Forelimb muscle (tissue), 1 donor: ENCODE results near the gene MCF2L. TPM values are rescaled to one million over a fixed set of nuclear protein-coding genes. Genes with fewer than 3 reads are reported as not detected.
"Not testable (repeated sequence)": the region's sequence is repeated elsewhere in the genome, so short reads cannot be mapped to it uniquely, and the experiment has no call there.

Experiments used
- DNase-seq: peaks from one replicate; pipeline ENCODE4 v3.0.0-alpha.2; 2013; ENCODE audit warnings: low read depth
- polyA plus RNA-seq: library from polyadenylated mRNA; unstranded; fragments of 120-200 nt; gene quantifications from one replicate; pipeline ENCODE4 v1.2.1, GENCODE V29; 2013; ENCODE audit not compliant: insufficient read length

MCF2L gene, protein sequence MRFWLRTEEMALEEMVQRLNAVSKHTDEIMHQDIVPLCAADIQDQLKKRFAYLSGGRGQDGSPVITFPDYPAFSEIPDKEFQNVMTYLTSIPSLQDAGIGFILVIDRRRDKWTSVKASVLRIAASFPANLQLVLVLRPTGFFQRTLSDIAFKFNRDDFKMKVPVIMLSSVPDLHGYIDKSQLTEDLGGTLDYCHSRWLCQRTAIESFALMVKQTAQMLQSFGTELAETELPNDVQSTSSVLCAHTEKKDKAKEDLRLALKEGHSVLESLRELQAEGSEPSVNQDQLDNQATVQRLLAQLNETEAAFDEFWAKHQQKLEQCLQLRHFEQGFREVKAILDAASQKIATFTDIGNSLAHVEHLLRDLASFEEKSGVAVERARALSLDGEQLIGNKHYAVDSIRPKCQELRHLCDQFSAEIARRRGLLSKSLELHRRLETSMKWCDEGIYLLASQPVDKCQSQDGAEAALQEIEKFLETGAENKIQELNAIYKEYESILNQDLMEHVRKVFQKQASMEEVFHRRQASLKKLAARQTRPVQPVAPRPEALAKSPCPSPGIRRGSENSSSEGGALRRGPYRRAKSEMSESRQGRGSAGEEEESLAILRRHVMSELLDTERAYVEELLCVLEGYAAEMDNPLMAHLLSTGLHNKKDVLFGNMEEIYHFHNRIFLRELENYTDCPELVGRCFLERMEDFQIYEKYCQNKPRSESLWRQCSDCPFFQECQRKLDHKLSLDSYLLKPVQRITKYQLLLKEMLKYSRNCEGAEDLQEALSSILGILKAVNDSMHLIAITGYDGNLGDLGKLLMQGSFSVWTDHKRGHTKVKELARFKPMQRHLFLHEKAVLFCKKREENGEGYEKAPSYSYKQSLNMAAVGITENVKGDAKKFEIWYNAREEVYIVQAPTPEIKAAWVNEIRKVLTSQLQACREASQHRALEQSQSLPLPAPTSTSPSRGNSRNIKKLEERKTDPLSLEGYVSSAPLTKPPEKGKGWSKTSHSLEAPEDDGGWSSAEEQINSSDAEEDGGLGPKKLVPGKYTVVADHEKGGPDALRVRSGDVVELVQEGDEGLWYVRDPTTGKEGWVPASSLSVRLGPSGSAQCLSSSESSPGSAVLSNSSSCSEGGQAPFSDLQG
- polyA plus RNA-seq: 22.5 TPM

DNA sequence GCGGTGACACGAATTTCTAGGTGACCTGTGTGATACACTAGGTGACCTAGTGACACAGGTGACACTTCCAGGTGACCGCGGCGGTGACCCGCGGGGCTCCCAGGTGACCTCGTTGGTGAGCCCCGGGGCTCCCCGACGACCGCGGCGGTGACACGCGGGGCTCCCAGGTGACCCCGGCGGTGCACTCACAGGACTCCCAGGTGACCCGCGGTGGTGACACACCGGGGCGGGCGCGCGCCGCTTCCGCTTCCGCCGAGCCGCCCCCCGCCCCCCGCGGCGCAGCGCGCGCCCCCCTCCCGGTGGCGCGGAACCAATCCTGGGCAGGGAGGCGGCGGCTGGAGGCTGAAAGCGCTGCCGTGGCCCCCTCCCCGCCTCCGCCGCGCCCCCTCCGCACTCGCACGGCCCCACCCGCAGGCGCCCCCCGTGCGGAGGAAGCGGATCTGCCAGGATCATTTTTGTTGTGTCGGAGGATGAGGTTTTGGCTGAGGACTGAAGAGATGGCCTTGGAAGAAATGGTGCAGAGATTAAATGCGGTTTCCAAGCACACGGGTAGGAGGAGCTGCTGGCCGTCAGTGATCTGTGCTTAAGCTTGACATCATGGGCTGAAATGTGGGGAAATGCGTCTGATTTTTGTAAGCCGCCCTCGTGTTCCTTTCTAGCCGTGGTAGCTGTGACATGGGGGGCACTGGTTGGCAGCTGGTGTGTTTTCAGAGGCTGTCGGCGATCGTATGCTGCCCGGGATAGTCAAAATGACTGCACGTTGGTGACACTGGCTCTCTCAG, at the start of gene MCF2L:
TSS of gene MCF2L (plus strand) at position 305 of the 782 bp plus-strand sequence. CDS start at position 471, 166 bp downstream.
- peak; percentile 44 for DNase-seq

GRCh38 chr13:112923962-112924361, 45.1 kb upstream of the MCF2L start:
- no peak for DNase-seq

- DNase-seq: no peak
Measured at GRCh38 chr13:112924365-112924764, 44.6 kb upstream of the MCF2L start.

- no peak for DNase-seq
Measured at GRCh38 chr13:112926003-112926402, 43.0 kb upstream of the MCF2L start.

DNA sequence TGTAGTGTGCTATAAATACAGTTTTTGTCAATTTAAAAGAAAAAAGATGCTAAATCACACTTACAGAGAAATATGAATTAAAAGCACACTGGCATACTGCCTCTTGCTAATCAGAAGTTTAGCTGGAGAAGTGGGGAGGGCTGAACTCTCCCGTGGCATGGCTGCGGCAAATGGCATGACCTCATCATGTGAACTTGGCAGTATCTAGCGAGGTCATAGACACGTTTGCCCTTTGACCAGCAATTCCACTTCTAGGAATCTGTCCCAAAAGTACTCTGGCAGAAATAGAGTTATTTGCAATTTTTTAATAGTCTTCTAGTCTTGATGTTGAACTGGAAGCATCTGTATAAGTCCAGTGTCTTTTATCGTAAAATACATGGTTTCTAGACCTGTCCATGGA, 42.0 kb upstream of the MCF2L start:
- DNase-seq: no peak

GRCh38 chr13:112928020-112928971, 40.7 kb upstream of the MCF2L start:
- no peak for DNase-seq

GRCh38 chr13:112928972-112929782, 39.8 kb upstream of the MCF2L start:
- DNase-seq: no peak

DNA sequence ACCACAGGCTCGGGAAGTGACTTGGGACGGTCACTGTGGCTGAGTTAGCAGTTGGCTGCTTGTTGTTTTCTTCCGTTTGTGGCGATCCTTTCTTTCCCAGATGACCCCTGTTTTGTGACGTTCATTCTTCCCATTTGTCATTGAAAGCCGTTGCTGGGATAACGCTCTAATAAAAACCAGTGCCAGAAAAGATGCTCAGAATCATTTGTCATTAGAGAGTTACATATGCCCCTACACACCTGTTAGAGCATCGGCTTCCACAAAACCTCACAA, 39.3 kb upstream of the MCF2L start:
- no peak for DNase-seq

- DNase-seq: no peak
Measured at GRCh38 chr13:112930192-112930591, 38.8 kb upstream of the MCF2L start.

DNA sequence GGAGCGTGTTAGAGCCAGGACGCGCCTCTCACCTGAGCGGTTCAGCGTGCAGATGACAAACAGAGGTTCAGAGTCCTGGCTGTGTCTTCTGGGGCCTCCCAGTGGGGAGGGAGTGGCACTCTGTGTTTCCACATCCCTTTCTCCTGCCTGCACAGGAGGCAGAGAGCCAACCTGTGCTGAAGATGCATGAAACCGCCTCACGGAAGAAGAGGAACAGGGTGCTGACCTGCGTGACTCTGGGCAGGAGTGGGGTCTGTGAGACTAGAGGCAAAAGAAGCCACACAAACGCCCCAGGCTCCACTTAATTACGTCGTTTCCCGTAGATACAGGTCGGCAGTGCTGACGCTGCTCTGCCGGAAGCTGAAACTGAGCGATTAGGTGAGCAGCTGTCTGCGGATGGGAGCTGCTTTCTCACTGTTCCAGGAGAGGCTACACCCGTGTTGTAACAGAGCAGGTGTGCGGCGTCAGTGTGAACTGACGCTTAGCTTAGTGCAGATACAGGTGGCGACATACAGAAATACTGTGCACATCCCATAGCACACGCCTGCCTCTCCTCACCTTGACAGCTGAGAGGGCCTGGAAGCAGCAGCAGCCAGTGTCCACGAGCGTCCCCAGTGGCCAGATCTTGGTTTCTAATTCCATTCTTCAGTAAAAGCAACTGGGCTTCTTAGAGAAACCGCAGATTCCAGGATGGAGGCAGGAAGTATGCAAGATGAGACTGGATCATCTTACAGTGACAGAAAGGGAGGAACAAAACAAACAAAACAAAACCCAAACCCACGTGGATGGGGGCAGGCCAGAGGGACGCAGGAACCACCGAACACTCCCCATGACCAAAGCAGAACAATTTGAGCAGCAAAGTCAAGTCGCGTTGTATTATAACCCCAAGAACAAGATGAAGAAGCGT, 37.7 kb upstream of the MCF2L start:
- no peak for DNase-seq

DNA sequence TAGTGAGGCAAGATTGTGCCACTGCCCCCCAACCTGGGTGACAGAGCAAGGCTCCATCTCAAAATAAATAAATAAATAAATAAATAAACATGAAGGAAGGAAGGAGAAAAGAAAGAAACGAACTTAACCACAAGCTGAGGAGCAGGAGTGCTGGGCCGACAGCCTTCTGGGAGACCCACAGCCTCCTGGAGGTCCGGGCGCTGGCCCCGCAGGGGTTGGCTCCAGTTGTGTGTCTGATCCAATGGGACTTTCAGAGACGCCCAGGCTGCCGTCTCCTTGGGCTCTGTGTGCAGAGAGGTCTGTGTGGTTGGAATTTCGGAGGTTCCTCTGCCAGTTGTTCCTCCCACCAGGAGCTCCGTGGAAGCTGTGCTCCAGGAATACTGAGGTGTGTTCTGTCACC, 36.0 kb upstream of the MCF2L start:
- DNase-seq: no peak

- DNase-seq: no peak
Measured at GRCh38 chr13:112933649-112934048, 35.4 kb upstream of the MCF2L start.

GRCh38 chr13:112934078-112934477, 34.9 kb upstream of the MCF2L start:
- DNase-seq: no peak

DNA sequence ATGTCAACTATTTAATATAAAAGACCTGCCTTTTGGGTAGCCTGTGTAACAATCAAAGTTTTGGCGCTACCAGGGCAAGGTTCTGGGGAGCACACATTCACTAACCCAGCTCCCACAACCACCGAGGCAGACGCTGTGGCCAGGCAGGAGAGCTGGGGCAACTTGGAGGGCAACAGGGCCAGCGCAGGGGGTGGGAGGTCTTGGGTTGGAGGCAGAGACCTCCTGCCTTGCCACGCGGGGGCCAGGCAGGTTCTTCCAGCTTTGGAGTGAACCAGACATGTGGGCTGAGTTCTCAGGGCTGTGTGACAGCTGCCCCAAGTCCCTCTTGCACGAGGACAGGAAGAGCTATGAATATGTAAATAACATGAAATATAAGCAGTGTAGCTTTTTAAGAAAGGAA, 30.3 kb upstream of the MCF2L start:
- no peak for DNase-seq

GRCh38 chr13:112940236-112940635, 28.8 kb upstream of the MCF2L start:
- no peak for DNase-seq

DNA sequence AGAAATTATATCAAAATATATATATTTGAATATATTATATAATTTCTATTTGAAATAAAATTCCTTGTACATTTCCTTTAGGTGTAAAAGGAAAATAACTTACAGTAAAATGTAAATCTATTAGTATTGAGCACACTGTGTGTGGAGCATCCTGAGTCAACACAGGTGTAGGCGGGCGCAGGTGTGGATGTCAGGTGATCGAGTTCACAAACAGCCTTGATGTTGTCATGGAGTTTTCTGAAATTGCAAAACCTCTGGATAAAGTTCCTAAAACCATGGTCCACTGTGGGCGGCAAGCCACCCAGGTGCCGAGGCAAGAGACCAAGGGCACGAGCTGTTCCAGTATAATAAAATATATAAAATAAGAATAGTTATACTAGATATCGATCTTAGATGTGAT, 27.7 kb upstream of the MCF2L start:
- no peak for DNase-seq

DNA sequence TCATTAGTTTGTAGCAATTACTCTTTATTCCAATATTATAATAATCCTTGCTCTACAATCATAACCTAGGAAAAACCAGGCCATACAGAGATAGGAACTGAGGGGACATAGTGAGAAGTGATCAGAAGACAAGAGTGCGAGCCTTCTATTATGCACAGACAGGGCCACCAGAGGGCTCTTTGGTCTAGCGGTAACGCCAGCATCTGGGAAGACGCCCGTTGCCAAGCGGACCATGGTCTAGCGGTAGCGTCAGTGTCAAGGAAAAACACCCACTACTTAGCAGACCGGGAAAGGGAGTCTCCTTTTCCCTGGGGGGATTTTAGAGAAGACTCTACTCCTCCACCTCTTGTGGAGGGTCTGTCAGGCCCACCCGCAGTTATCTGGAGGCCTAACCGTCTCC, 27.2 kb upstream of the MCF2L start:
- DNase-seq: not testable (repeated sequence)

GRCh38 chr13:112942689-112943308, 26.2 kb upstream of the MCF2L start:
- DNase-seq: peak; percentile 93
